ENCODE results near the gene LINGO1.

- TF ChIP-seq CTCF (IDR thresholded peaks at IDR 0.05), result no peak
- TF ChIP-seq POLR2A (IDR thresholded peaks at IDR 0.05), result no peak
These were observed at the start of gene LINGO1 for GRCh38 chr15:77632534-77633133.
